ENCODE results near the gene MYL4. TPM values are rescaled to one million over a fixed set of nuclear protein-coding genes. Genes with fewer than 3 reads are reported as not detected.

The MYL4 gene
- total RNA-seq, 2 donors from 2014 or later, result 0.30 to 0.53 TPM

DNA sequence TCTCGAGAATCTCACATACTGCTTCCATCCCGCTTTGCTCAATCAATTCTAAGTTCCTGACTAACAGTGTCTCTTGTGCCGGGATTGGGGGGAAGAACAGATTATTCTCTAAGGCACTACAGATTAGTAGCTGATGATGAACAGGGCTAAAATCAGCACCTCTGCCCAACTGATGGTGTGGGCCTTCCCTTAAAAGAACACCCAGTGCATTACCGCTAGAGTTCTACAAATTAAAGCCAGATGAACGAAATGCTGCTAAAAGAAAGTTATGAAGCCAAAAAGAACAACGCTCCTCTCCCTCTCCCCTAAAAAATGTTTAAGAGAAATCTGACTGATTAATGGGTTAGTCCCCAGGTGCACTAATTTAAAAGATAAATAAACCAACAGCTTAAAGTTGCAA, 24.5 kb upstream of the MYL4 start:
- Mint-ChIP-seq H3K27ac (no peak overlapping the region), H3K4me3 (no peak overlapping the region), H3K9me3 (no peaks in the 10 kb centered on the region), H3K36me3 (ENCODE audit: low read depth) (peaks cover 60% of the 10 kb centered on the region), H3K4me1 (peaks cover 23% of the 10 kb centered on the region), H3K27me3 (no peaks in the 10 kb centered on the region)
- no peak for ATAC-seq (replicated peaks)

DNA sequence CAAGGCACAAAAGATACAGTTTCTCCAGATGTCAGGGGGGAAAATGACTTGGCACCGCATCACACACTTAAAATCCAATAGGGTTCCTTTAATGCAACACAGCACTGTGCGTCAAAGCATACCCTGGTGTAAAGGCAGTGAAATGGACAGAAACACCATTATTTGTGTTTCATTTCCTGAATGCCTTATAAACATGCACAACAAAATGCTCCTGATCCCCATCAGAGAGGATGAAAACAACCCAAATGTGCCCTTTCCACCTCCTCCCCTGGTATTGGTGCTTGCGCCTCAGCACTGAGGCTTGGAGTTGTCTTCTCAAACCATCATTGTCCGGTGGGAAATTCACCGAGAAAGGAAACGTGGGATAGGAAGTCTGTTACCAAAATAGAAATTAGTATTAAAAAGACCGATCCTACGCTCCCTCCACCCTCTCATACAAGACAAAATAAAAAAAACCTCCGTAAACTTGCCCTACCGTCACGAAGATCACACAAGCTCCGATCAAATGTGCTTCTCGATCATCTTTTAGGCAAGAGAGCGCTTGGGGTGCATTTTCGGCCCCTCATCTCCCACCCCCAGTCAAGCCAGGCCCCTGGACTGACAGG, 20.8 kb upstream of the MYL4 start:
- Mint-ChIP-seq H3K9me3 (no peaks in the 10 kb centered on the region), H3K4me3 (peak overlapping the region; percentile 97), H3K27me3 (no peaks in the 10 kb centered on the region), H3K36me3 (ENCODE audit: low read depth) (peaks cover 30% of the 10 kb centered on the region), H3K27ac (peak overlapping the region; percentile 99), H3K4me1 (peaks cover 33% of the 10 kb centered on the region)
- ATAC-seq (replicated peaks), result no peak

DNA sequence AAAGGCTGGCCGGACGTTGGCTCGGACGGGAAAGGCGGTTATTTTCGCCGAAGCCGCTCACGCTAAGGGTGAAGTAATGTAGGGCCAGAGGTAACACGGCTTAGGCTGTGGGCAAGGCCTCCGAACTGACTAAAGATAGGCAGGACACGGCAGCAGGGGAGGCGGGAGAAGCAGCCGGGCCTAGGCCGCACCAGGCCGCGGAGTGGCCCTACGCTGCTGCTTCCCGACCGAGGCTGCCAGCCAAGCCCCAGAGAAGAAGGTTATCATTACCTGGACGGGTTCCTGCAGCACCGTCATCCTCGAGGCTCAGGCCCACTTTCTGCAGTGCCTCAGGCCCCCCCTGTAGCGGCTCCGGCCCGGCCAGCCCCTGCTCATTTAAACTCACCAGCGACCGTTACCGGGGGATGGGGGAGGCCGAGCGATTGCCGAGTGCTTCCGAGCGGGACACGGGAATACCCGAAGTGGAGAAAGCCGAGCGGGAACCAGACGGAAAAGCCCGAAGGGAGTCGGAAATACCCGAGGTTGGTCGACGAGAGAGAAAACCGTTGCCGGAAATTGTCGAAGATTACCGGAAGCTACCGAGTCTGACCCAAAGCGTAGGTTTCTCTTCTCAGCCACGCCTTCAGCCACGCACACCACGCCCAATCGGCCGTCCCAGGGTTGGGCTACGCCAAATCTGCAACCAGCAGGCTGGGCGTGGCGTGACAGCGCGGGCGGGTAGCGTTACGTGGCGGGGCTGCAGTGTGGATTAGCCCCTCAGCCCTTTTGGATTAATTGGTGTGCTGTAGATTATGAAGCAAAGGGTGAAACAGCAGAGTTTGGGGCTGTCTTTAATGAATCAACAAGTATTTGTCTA, 20.0 kb upstream of the MYL4 start, which contains the start of gene CDC27:
CDC27 (minus strand) TSS at position 420 of the 856 bp plus-strand sequence; CDS start at position 297, 123 bp downstream.
- no peaks in the 10 kb centered on the region for H3K9me3 Mint-ChIP-seq
- peaks cover 38% of the 10 kb centered on the region for H3K4me1 Mint-ChIP-seq
- H3K27me3 Mint-ChIP-seq, result no peaks in the 10 kb centered on the region
- H3K27ac Mint-ChIP-seq, result peak within 1 kb of the TSS; percentile 99
- peak within 1 kb of the TSS; percentile 97 for H3K4me3 Mint-ChIP-seq
- ATAC-seq (replicated peaks), result peak; percentile 96
- peaks cover 30% of the 10 kb centered on the region for H3K36me3 Mint-ChIP-seq (ENCODE audit: low read depth)

DNA sequence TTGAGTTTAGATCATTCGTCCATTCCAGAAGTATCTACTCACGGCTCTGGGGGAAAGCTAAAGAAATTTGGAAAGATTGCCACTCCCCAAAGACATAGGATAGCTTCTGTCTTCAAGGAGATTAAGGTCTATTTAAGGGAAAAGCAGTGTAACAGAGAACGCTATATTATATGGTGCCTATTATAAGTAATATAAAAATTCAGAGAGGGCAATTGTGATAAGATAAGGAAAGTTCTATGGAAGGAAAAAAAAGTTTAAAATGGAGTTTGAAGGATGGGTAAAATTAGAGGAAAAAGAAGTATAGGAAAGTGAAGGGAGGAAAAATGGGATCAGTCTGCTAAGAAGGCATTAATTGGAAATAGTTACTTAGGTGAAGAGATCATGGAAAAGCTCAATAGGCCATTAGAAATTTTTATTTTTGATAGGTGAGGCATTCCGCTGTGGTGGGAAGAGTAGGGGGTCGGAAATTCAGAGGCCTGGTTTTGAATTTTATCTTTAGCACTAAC, 19.4 kb upstream of the MYL4 start:
- H3K9me3 Mint-ChIP-seq, result no peaks in the 10 kb centered on the region
- H3K36me3 Mint-ChIP-seq (ENCODE audit: low read depth), result peaks cover 24% of the 10 kb centered on the region
- no peaks in the 10 kb centered on the region for H3K27me3 Mint-ChIP-seq
- no peak for ATAC-seq (replicated peaks)
- H3K27ac Mint-ChIP-seq, result peak overlapping the region; percentile 99
- H3K4me3 Mint-ChIP-seq, result peak overlapping the region; percentile 97
- peaks cover 33% of the 10 kb centered on the region for H3K4me1 Mint-ChIP-seq

DNA sequence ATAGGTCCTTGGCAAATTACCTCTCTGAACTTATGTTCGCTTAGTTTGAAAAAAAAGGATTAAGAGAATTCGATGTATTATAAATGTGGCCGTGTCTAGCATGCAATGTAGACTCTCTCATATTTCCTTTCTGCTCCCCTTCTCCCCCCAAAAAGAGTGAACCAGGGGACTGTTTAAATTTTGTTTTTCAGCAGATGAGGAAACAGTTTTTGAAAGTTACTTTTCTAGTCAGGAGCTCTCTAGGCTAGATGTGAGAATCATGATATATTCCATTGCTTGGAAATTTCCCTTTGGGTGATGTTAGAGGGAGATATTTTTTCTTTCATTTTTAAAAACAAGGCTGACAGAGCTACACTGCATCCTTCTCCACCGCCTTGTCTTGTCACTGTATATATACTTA, 18.9 kb upstream of the MYL4 start:
- peaks cover 33% of the 10 kb centered on the region for H3K4me1 Mint-ChIP-seq
- H3K27ac Mint-ChIP-seq, result peak overlapping the region; percentile 99
- peak overlapping the region; percentile 97 for H3K4me3 Mint-ChIP-seq

DNA sequence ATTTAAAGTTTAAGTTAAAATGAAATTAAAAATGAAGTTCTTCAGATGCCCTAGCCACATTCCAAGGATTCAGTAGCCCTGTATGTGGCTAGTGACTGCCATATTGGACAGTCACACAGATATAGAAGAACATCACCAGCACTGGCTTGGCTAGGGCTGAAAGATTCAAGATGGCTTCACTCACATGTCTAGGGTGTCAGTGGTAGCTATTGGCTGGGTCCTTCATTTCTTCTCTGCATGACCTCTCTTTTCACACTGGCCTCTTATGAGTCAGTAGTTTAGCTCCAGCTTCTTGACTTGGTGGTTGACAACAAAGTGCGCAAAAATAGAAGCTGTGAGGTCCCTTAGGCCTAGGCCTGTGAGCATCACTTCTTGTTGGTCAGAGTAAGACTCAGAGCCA, 18.4 kb upstream of the MYL4 start:
- H3K27ac Mint-ChIP-seq, result peak overlapping the region; percentile 41
- no peaks in the 10 kb centered on the region for H3K27me3 Mint-ChIP-seq
- H3K36me3 Mint-ChIP-seq (ENCODE audit: low read depth), result peaks cover 17% of the 10 kb centered on the region
- peak overlapping the region; percentile 6 for H3K4me3 Mint-ChIP-seq
- no peaks in the 10 kb centered on the region for H3K9me3 Mint-ChIP-seq
- peaks cover 32% of the 10 kb centered on the region for H3K4me1 Mint-ChIP-seq
- ATAC-seq (replicated peaks), result no peak

More for the DNA sequence above, 18.9 kb upstream of the MYL4 start:
- H3K36me3 Mint-ChIP-seq (ENCODE audit: low read depth), result peaks cover 23% of the 10 kb centered on the region
- no peaks in the 10 kb centered on the region for H3K27me3 Mint-ChIP-seq
- ATAC-seq (replicated peaks), result no peak
- no peaks in the 10 kb centered on the region for H3K9me3 Mint-ChIP-seq

DNA sequence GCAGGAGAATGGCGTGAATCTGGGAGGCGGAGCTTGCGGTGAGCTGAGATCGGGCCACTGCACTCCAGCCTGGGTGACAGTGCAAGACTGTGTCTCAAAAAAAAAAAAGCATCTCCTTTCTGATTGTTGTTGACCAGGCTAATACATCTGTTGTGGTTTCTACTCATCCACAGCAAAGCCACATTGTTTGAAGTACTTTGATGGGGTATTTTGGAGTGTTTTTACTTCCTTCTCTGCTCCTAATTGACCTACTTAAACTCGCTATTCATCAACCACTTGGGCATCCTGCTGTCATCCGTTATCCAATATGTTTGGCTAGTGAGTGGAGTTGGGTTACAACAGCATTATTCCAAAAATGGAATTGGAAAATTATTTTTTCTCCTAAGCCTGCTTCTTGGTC, 16.6 kb upstream of the MYL4 start:
- Mint-ChIP-seq H3K27me3 (no peaks in the 10 kb centered on the region), H3K27ac (peak overlapping the region; percentile 54), H3K9me3 (no peaks in the 10 kb centered on the region), H3K4me3 (peak overlapping the region; percentile 58), H3K4me1 (peaks cover 24% of the 10 kb centered on the region), H3K36me3 (ENCODE audit: low read depth) (peaks cover 11% of the 10 kb centered on the region)
- ATAC-seq (replicated peaks), result no peak

DNA sequence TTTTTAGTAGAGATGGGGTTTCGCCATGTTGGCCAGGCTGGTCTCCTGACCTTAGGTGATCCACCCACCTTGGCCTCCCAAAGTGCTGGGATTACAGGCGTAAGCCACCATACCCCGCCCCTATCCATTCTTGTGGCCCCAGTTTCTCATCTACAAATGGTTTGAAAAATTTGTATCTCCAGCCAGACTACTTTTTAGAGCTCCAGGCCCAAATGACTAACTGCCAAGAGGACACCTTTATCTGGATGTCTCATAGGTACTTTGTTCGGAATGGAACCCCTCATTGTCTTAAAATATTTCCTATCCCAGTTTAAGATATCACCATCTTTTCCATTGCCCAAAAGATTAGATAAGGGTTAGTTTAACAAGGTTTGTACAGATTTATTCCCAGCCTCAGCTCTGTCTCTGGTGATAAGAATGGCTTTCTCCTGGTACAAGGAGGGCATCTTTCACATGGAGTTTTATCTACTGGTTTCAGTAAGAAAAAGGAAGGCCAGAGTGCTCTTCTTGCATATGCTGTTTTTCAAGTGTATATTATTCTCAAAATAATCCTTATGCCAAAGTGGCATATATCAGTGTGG, 15.1 kb upstream of the MYL4 start:
- Mint-ChIP-seq H3K4me3 (no peak overlapping the region), H3K9me3 (no peaks in the 10 kb centered on the region), H3K36me3 (ENCODE audit: low read depth) (peaks cover 3% of the 10 kb centered on the region), H3K4me1 (peaks cover 24% of the 10 kb centered on the region), H3K27me3 (no peaks in the 10 kb centered on the region), H3K27ac (no peak overlapping the region)
- ATAC-seq (replicated peaks), result no peak

DNA sequence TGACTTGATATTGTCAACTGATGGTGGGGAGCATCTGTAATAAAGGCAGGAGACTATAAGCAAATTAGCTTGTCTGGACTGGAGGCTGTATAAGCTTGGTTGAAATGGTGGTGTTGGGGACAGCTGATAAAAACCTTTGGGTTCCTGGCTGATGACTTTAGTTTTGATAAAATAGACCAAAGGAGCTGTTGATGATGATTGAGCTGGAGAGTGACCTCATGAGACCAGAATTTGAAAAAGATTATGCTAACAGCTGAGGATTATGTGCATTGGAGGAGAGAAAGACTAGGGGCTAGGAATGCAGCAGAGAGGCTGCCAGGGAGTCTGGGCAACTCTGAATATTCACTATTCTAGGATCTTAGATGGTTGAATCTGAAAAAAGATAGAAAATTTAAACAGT, 11.3 kb upstream of the MYL4 start:
- H3K4me1 Mint-ChIP-seq, result peaks cover 11% of the 10 kb centered on the region
- H3K36me3 Mint-ChIP-seq (ENCODE audit: low read depth), result no peaks in the 10 kb centered on the region
- no peaks in the 10 kb centered on the region for H3K9me3 Mint-ChIP-seq
- no peak overlapping the region for H3K27ac Mint-ChIP-seq
- ATAC-seq (replicated peaks), result no peak
- H3K27me3 Mint-ChIP-seq, result no peaks in the 10 kb centered on the region
- no peak overlapping the region for H3K4me3 Mint-ChIP-seq

DNA sequence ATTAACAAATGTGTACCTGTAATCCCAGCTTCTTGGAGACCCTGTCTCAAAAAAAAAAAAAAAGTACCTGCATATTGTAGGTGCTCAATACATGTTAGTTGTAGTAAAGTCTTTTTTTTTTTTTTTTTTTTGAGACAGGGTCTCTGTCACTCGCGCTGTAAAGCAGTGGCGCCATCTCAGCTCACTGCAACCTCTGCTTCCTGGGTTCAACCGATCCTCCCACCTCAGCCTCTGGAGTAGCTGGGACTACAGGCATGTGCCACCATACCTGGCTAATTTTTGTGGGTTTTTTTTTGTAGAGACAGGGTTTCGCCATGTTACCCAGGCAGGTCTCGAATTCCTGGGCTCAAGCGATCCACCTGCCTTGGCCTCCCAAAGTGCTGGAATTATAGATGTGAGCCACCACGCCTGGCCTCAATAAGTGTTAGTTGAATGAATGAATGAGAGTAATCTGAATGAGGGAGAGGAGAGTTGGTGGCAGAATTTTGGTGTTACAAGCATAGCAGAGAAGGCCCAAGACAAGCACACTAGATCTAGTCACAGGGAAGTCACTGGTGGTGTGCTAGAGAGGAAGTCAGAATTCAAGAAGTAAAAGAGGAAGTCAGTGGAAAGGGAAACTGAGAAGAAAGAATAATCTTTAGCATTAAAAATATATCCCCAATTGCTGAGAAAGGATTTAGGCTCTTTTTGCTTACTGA, 9.4 kb upstream of the MYL4 start:
- Mint-ChIP-seq H3K4me3 (no peak overlapping the region), H3K4me1 (peaks cover 15% of the 10 kb centered on the region), H3K27ac (peak overlapping the region; percentile 12), H3K9me3 (no peaks in the 10 kb centered on the region), H3K27me3 (no peaks in the 10 kb centered on the region), H3K36me3 (ENCODE audit: low read depth) (no peaks in the 10 kb centered on the region)
- ATAC-seq (replicated peaks), result no peak

DNA sequence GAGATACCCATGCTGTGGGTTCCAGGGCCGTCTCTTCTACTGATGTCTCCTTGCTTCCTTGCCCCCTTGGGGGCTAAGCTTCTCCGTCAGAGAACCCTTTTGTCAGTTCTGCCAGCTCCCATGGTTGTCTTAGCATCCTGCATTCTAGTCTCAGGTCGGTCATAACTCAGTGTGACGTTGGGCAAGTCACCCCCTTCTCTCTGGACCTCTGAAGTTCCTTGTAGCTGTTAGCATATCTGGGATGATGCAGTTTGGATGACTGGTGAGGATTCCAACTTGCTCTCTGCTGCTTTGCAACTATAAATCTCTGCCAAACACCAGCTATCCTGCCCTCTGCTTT, 8.9 kb upstream of the MYL4 start:
- ATAC-seq (replicated peaks), result no peak
- Mint-ChIP-seq H3K27ac (peak overlapping the region; percentile 12), H3K4me3 (no peak overlapping the region), H3K9me3 (no peaks in the 10 kb centered on the region), H3K27me3 (no peaks in the 10 kb centered on the region), H3K4me1 (peaks cover 20% of the 10 kb centered on the region), H3K36me3 (ENCODE audit: low read depth) (no peaks in the 10 kb centered on the region)

DNA sequence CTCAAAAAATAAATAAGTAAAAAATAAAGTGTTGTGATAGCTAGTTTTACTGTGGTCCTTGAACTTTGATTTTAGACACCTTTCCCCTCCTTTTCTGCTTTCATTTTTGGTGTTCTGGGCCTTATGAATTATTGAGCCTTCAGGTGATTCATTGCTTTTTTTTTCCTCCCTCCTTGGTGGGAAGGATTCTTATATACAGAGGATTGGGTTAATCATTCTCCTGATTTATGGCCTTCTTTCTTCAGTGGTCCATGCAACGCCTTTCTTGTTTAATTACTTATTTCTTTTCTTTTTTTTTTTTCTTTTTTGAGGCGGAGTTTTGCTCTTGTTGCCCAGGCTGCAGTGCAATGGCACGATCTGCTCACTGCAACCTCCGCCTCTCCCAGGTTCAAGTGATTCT, 8.0 kb upstream of the MYL4 start:
- Mint-ChIP-seq H3K36me3 (ENCODE audit: low read depth) (no peaks in the 10 kb centered on the region), H3K4me1 (peaks cover 27% of the 10 kb centered on the region), H3K9me3 (no peaks in the 10 kb centered on the region), H3K27ac (no peak overlapping the region), H3K4me3 (no peak overlapping the region), H3K27me3 (no peaks in the 10 kb centered on the region)
- no peak for ATAC-seq (replicated peaks)

DNA sequence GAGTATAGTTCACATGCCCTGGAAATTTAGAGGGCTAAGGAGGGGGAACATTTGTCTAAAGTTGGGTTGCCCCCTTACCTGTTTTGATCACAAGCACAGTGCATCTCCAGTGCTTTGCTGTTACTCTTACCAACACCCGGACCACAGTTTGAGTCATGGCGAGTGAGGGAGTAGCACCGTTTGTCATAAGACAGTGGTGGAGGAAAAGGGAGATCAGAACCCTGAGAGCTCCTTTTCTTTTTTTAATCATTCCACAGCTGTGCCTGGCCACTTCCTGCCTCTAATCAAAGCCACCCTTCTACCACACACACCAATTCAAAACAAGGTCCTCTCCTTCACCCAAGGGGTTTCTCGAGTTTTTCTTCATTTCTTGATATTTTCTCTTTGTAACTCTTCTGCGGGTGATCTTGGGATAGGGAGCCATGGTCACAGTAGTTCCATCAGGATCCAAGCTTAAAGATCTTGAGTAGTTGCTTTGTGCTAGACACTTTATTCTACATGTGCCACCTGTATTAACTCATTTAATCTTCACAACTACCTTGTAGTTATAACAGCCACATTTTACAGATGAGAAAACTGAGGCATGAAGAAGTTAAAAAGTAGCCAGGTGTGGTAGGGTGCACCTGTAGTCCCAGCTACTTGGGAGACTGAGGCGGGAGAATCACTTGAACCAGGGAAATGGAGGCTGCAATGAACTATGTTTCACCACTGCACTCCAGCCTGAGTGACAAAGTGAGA, 5.0 kb upstream of the MYL4 start:
- H3K36me3 Mint-ChIP-seq (ENCODE audit: low read depth), result no peaks in the 10 kb centered on the region
- H3K9me3 Mint-ChIP-seq, result no peaks in the 10 kb centered on the region
- peak overlapping the region; percentile 85 for H3K27ac Mint-ChIP-seq
- ATAC-seq (replicated peaks), result peak; percentile 84
- no peaks in the 10 kb centered on the region for H3K27me3 Mint-ChIP-seq
- peak overlapping the region; percentile 83 for H3K4me3 Mint-ChIP-seq
- H3K4me1 Mint-ChIP-seq, result peaks cover 27% of the 10 kb centered on the region
